ENCODE data around the gene GALNT2. TPM values are rescaled to one million over a fixed set of nuclear protein-coding genes. Genes with fewer than 3 reads are reported as not detected.
A peak's percentile ranks its signal among the peaks of the same experiment; 100 is the strongest.

Gene GALNT2
- total and polyA plus RNA-seq, 2 of the 13 experiments (the other 11 are each of a cell fraction or from before 2014, with no cell fraction given): 39.3 to 39.6 TPM

DNA sequence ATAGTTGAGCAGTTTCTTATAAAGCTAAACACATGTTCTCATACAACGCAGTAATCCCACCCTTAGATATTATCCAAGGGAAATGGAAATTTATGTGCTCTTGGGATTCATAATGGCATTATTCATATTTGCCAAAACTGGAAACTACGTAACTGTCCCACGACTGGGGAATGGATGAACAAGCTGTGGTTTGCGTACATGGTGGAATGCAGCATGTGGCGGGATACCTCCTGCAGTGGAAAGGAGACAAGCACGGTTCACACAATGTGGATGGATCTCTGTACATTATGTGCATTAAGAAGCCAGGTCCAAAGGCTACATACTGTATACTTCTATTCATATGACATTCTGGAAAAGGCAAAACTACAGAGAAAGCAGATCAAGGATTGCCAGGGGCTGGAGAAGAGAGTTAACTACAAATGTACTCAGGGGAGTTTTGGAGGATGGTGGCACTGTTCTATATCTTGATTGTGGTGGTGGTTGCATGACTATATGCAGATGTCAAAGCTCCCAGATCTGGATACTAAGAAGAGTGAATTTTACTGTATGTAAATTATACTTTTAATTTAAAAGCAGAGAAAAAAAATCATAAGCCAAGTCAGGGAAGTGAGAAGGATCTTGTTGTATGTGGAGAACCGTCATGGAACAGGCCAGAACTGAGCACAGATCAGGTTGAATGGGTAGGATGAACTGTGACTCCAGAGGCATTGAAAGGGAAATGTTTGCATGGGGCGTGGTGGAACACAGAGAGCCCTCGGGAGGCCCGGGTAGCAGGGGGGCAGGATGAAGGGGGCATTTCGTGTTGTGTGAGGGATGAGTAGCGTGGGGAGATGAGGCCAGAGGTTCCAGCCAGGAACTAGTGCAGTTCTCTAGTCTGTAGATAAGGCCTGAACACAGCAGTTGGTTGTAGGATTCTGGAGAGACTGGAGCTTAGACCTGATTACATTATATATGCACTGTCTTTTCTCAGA, 90.7 kb downstream of the GALNT2 start (continued):
- TF ChIP-seq BRCA1 (CRISPR knock-in tag; IDR thresholded peaks at IDR 0.05) (no peak), SNAPC2 (CRISPR knock-in tag; IDR thresholded peaks at IDR 0.05) (no peak), MAFK (conservative IDR thresholded peaks at IDR 0.05 in 1 of 2, IDR thresholded peaks at IDR 0.05 in 1 of 2; ENCODE audit: low read length in 2 of 2) (no peak), AFF4 (CRISPR knock-in tag; IDR thresholded peaks at IDR 0.05) (no peak), KDM5B (CRISPR knock-in tag; IDR thresholded peaks at IDR 0.05; ENCODE audit: borderline replicate concordance) (no peak), YEATS2 (CRISPR knock-in tag; IDR thresholded peaks at IDR 0.05; ENCODE audit: borderline replicate concordance) (no peak), ZNF331 (CRISPR knock-in tag; IDR thresholded peaks at IDR 0.05) (peak; percentile 26; the same call in 1 of the 2 replicates), ZNF136 (CRISPR knock-in tag; IDR thresholded peaks at IDR 0.05; ENCODE audit: low read depth) (no peak), NKX3-1 (CRISPR knock-in tag; IDR thresholded peaks at IDR 0.05) (no peak), GABPA (IDR thresholded peaks at IDR 0.05; ENCODE audit: low read depth, low read length) (no peak), GABPA (CRISPR knock-in tag; IDR thresholded peaks at IDR 0.05; ENCODE audit: low read depth) (no peak), ZBTB40 (IDR thresholded peaks at IDR 0.05) (no peak), ZBTB40 (CRISPR knock-in tag; IDR thresholded peaks at IDR 0.05) (0 out of 2 replicates have a peak, but pooled peaks have one; percentile 7), KDM1A (CRISPR knock-in tag; IDR thresholded peaks at IDR 0.05) (no peak)
- TF ChIP-seq, protein P1, sequence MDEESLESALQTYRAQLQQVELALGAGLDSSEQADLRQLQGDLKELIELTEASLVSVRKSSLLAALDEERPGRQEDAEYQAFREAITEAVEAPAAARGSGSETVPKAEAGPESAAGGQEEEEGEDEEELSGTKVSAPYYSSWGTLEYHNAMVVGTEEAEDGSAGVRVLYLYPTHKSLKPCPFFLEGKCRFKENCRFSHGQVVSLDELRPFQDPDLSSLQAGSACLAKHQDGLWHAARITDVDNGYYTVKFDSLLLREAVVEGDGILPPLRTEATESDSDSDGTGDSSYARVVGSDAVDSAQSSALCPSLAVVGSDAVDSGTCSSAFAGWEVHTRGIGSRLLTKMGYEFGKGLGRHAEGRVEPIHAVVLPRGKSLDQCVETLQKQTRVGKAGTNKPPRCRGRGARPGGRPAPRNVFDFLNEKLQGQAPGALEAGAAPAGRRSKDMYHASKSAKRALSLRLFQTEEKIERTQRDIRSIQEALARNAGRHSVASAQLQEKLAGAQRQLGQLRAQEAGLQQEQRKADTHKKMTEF (CRISPR knock-in tag; IDR thresholded peaks at IDR 0.05): no peak

All from HepG2 (cell line).